ENCODE results near the gene NAGLU.

DNA sequence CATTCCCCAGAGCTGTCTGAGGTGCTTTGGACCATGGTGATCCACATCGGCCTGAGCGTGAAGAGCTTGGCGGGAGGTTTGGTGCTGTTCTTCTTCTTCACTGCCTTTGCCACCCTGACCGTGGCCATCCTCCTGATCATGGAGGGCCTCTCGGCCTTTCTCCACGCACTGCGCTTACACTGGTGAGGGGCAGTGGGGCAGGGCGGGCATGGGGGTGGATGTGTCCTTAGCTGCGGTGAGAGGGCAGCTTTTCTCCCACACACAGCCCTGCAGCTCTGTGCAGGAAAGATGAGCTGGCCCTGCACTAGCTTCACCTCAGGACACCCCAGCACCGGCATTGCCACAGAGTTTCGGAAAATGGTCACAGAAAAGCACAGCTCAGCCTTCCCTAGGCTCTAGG is 21.8 kb upstream of the NAGLU start:
- no peak for TF ChIP-seq EZH2phosphoT487 (conservative IDR thresholded peaks at IDR 0.05; ENCODE audit: low read length)
- TF ChIP-seq, protein P1, sequence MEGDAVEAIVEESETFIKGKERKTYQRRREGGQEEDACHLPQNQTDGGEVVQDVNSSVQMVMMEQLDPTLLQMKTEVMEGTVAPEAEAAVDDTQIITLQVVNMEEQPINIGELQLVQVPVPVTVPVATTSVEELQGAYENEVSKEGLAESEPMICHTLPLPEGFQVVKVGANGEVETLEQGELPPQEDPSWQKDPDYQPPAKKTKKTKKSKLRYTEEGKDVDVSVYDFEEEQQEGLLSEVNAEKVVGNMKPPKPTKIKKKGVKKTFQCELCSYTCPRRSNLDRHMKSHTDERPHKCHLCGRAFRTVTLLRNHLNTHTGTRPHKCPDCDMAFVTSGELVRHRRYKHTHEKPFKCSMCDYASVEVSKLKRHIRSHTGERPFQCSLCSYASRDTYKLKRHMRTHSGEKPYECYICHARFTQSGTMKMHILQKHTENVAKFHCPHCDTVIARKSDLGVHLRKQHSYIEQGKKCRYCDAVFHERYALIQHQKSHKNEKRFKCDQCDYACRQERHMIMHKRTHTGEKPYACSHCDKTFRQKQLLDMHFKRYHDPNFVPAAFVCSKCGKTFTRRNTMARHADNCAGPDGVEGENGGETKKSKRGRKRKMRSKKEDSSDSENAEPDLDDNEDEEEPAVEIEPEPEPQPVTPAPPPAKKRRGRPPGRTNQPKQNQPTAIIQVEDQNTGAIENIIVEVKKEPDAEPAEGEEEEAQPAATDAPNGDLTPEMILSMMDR (IDR thresholded peaks at IDR 0.05; ENCODE audit: insufficient read depth, low read length, poor library complexity, severe bottlenecking): no peak

Data from SU-DHL-6 (cell line).